Endothelial cell (in vitro differentiated cells): ENCODE results near the gene ABCA10. TPM values are rescaled to one million over a fixed set of nuclear protein-coding genes. Genes with fewer than 3 reads are reported as not detected.

Source experiments
- DNase-seq: peaks from one replicate; pipeline ENCODE4 v3.0.0; 2021; ENCODE audit warnings: low spot score
- H3K27ac Mint-ChIP-seq: one replicate; pipeline ENCODE4 v1.8.0; 2021; ENCODE audit warnings: mixed read lengths, inconsistent platforms; ENCODE audit not compliant: unreplicated experiment
- H3K27me3 Mint-ChIP-seq: one replicate; pipeline ENCODE4 v1.8.0; 2021; ENCODE audit warnings: mild to moderate bottlenecking, moderate library complexity, mixed read lengths, inconsistent platforms; ENCODE audit not compliant: unreplicated experiment
- H3K36me3 Mint-ChIP-seq: one replicate; pipeline ENCODE4 v1.8.0; 2021; ENCODE audit warnings: mild to moderate bottlenecking, low read depth, mixed read lengths, inconsistent platforms; ENCODE audit not compliant: unreplicated experiment
- H3K4me1 Mint-ChIP-seq: one replicate; pipeline ENCODE4 v1.8.0; 2021; ENCODE audit warnings: mild to moderate bottlenecking, mixed read lengths, inconsistent platforms; ENCODE audit not compliant: unreplicated experiment
- H3K4me3 Mint-ChIP-seq: one replicate; pipeline ENCODE4 v1.8.0; 2021; ENCODE audit warnings: mild to moderate bottlenecking, mixed read lengths, inconsistent platforms; ENCODE audit not compliant: unreplicated experiment
- H3K9me3 Mint-ChIP-seq: one replicate; pipeline ENCODE4 v1.8.0; 2021; ENCODE audit warnings: mixed read lengths, inconsistent platforms; ENCODE audit not compliant: unreplicated experiment
- total RNA-seq: library from RNA; stranded (reverse); fragmentation: NEBNext Ultra II Directional; extraction: Animal tissue kit (Norgen Biotek cat#: 25700); gene quantifications from one replicate; pipeline ENCODE4 v1.2.1, GENCODE V29; 2021; ENCODE audit not compliant: unreplicated experiment
- TF ChIP-seq, protein P1 (sequence below): fragments of 200-600 bp; sonication (generic); IDR thresholded peaks from one replicate; pipeline ENCODE4 v1.5.0; 2021; ENCODE audit warnings: antibody characterized with exemption; ENCODE audit not compliant: unreplicated experiment

ABCA10 gene
- total RNA-seq, 1 donor from 2014 or later = 0.90 TPM

- no peak overlapping the region for H3K27ac Mint-ChIP-seq
- no peaks in the 10 kb centered on the region for H3K9me3 Mint-ChIP-seq
- H3K36me3 Mint-ChIP-seq = no peaks in the 10 kb centered on the region
- H3K27me3 Mint-ChIP-seq = no peaks in the 10 kb centered on the region
- DNase-seq = no peak
- no peaks in the 10 kb centered on the region for H3K4me1 Mint-ChIP-seq
- H3K4me3 Mint-ChIP-seq = no peak overlapping the region
- TF ChIP-seq, protein P1, sequence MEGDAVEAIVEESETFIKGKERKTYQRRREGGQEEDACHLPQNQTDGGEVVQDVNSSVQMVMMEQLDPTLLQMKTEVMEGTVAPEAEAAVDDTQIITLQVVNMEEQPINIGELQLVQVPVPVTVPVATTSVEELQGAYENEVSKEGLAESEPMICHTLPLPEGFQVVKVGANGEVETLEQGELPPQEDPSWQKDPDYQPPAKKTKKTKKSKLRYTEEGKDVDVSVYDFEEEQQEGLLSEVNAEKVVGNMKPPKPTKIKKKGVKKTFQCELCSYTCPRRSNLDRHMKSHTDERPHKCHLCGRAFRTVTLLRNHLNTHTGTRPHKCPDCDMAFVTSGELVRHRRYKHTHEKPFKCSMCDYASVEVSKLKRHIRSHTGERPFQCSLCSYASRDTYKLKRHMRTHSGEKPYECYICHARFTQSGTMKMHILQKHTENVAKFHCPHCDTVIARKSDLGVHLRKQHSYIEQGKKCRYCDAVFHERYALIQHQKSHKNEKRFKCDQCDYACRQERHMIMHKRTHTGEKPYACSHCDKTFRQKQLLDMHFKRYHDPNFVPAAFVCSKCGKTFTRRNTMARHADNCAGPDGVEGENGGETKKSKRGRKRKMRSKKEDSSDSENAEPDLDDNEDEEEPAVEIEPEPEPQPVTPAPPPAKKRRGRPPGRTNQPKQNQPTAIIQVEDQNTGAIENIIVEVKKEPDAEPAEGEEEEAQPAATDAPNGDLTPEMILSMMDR = no peak
These were observed 7.8 kb upstream of the ABCA10 start for GRCh38 chr17:69236464-69236863.

GRCh38 chr17:69235338-69236058 lies 6.9 kb upstream of the ABCA10 start:
- DNase-seq = peak; percentile 90
- TF ChIP-seq, protein P1 = peak; percentile 88
- Mint-ChIP-seq H3K4me3 (no peak overlapping the region), H3K4me1 (no peaks in the 10 kb centered on the region), H3K9me3 (no peaks in the 10 kb centered on the region), H3K36me3 (no peaks in the 10 kb centered on the region), H3K27me3 (no peaks in the 10 kb centered on the region), H3K27ac (no peak overlapping the region)

DNA sequence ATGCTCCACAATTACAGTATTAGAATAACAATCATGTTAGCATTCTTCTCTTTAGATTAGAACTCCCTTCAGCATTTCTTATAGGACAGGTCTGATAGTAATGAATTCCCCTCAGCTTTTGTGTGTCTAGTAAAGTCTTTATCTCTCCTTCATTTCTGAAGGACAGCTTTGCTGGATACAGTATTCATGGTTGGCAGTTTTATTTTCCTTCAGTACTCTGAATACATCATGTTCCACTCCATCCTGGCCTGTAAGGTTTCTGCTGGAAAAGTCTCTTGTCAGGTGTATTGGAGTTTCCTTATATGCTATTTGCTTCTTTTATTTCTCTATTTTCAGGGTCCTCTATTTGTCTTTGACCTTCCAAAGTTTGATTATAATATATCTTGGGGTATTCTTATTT lies 4.0 kb upstream of the ABCA10 start:
- no peaks in the 10 kb centered on the region for H3K27me3 Mint-ChIP-seq
- no peak for DNase-seq
- H3K27ac Mint-ChIP-seq = no peak overlapping the region
- no peak overlapping the region for H3K4me3 Mint-ChIP-seq
- TF ChIP-seq, protein P1 = no peak
- H3K4me1 Mint-ChIP-seq = no peaks in the 10 kb centered on the region
- H3K36me3 Mint-ChIP-seq = no peaks in the 10 kb centered on the region
- H3K9me3 Mint-ChIP-seq = no peaks in the 10 kb centered on the region

DNA sequence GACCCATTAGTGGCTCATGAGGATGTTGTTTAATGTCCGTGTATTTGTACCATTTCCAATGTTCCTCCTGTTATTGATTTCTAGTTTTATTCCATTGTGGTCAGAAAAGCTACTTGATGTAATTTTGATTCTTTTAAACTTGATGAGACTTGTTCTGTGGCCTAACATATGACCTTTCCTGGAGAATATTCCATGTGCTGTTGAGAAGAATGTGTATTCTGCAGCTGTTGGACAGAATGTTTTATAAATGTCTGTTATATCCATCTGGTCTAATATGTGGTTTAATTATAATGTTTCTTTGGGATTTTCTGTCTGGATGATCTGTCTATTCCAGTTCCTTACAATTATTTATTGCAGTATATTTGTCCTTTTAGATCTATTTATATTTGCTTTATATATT lies 2.9 kb upstream of the ABCA10 start:
- Mint-ChIP-seq H3K27me3 (no peaks in the 10 kb centered on the region), H3K4me1 (peaks cover 4% of the 10 kb centered on the region), H3K4me3 (no peak overlapping the region), H3K9me3 (no peaks in the 10 kb centered on the region), H3K27ac (no peak overlapping the region), H3K36me3 (no peaks in the 10 kb centered on the region)
- DNase-seq = no peak
- TF ChIP-seq, protein P1 = no peak

DNA sequence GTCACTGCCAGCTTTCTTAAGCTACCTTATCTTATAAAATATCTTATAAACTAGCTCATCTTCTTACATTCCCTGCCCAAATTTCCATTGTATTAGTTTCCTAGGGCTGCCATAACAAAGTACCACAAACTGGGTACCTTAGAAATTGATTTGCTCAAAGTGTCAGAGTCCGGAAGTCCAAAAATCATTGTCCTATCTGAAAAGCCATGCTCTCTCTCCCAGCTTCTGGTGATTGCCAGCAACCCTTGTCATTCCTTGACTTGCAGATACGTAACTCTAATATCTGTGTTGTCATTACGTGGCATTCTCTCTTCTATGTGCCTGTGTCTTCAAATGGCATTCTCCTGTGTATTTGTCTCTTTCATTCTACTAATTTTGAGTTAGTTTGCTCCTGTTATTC lies 2.3 kb upstream of the ABCA10 start:
- Mint-ChIP-seq H3K4me1 (peaks cover 4% of the 10 kb centered on the region), H3K27ac (no peak overlapping the region), H3K27me3 (no peaks in the 10 kb centered on the region), H3K36me3 (no peaks in the 10 kb centered on the region), H3K9me3 (no peaks in the 10 kb centered on the region), H3K4me3 (no peak overlapping the region)
- DNase-seq = no peak
- TF ChIP-seq, protein P1 = no peak
